NCI-H1436 (cell line): ENCODE results near the gene MANSC1.
A peak's percentile ranks its signal among the peaks of the same experiment; 100 is the strongest.

ENCODE experiments used
- DNase-seq: peaks from one replicate; lab custom pipeline; 2025; lab: John Stamatoyannopoulos, UW

Gene MANSC1

GRCh38 chr12:12349711-12350665, at the start of gene MANSC1:
Gene MANSC1 (minus strand): TSS chr12:12350242. CDS start chr12:12343314, 6,928 bp downstream.
- DNase-seq, result peak; percentile 37

GRCh38 chr12:12399161-12399560, 49.1 kb upstream of the MANSC1 start:
- no peak for DNase-seq

- DNase-seq, result no peak
Measured at GRCh38 chr12:12398026-12398859, 48.2 kb upstream of the MANSC1 start.

GRCh38 chr12:12397184-12397583, 47.1 kb upstream of the MANSC1 start:
- DNase-seq, result no peak

GRCh38 chr12:12396694-12397093, 46.7 kb upstream of the MANSC1 start:
- DNase-seq, result peak; percentile 25

- no peak for DNase-seq
Measured at GRCh38 chr12:12393171-12393570, 43.1 kb upstream of the MANSC1 start.

- no peak for DNase-seq
Measured at GRCh38 chr12:12392413-12392812, 42.4 kb upstream of the MANSC1 start.

GRCh38 chr12:12387501-12387900, 37.5 kb upstream of the MANSC1 start:
- no peak for DNase-seq

- no peak for DNase-seq
Measured at GRCh38 chr12:12384571-12385340, 34.7 kb upstream of the MANSC1 start.

GRCh38 chr12:12381982-12382381, 31.9 kb upstream of the MANSC1 start:
- DNase-seq, result no peak

- no peak for DNase-seq
Measured at GRCh38 chr12:12380949-12381593, 31.0 kb upstream of the MANSC1 start.

GRCh38 chr12:12379831-12380730, 30.0 kb upstream of the MANSC1 start:
- DNase-seq, result no peak

- no peak for DNase-seq
Measured at GRCh38 chr12:12378616-12379015, 28.6 kb upstream of the MANSC1 start.

GRCh38 chr12:12376646-12377448, 26.8 kb upstream of the MANSC1 start:
- DNase-seq, result peak; percentile 85

- DNase-seq, result no peak
Measured at GRCh38 chr12:12372946-12373722, 23.1 kb upstream of the MANSC1 start.

- no peak for DNase-seq
Measured at GRCh38 chr12:12367482-12367998, 17.5 kb upstream of the MANSC1 start.

- DNase-seq, result no peak
Measured at GRCh38 chr12:12366701-12367481, 16.8 kb upstream of the MANSC1 start.

- no peak for DNase-seq
Measured at GRCh38 chr12:12365931-12366431, 15.9 kb upstream of the MANSC1 start.
